CD4-positive, alpha-beta T cell treated with Interleukin-4 for 4 hours (primary cell): ENCODE results near the gene MSI2.

Source experiments
- DNase-seq: peaks from one replicate; pipeline ENCODE4 v3.0.0-alpha.2; 2020

Gene MSI2

DNA sequence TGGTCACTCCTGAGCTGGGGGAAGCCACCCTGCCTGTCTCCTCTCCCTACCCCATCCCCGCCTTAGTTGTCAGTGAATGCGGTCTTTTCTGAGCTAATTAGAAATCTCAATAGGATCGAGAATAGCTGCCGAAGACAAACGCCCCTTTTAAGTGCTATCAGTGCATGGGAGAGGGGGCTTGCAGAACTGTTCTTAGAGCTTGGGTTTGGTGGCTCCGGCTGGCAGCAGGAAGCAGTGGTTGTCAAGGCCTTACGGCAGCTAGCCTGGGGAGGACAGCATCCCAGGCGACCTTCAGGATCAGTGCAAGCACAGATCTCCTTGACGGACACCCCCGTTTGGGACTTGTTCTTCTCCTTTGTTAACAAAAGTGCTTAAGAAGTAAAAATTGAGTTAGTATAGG lies 293.7 kb downstream of the MSI2 start:
- no peak for DNase-seq

DNA sequence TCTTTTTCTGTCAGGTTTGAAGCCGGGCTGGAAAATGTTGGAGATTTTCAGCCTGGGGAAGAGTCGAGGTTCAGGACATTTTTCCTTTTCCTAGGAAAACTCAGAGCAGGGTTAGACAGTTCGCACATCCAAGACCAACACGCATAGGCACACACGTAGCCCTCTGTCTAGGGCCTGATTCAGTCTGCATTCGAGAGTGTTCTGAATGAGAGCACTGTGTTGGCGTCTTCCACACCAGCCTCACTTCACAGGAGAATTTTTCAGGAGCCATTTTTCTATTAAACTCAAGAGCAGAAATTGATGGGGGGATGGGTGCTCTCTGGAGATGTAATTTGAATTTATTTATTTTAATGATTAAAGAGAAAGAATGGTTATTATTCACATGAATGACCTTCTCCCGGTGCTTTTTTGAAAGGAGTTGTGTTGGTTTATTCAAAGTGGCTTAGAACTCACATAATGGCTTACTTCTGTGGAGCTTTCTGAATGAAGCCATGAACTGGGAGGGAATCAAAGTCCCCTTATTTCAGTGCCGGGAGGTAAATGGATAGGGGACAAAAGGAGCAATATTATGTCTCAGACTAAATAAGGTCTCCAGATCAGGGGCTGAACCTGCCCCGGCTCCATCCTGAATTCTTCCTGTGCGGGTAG lies 294.5 kb downstream of the MSI2 start:
- DNase-seq, result no peak

DNA sequence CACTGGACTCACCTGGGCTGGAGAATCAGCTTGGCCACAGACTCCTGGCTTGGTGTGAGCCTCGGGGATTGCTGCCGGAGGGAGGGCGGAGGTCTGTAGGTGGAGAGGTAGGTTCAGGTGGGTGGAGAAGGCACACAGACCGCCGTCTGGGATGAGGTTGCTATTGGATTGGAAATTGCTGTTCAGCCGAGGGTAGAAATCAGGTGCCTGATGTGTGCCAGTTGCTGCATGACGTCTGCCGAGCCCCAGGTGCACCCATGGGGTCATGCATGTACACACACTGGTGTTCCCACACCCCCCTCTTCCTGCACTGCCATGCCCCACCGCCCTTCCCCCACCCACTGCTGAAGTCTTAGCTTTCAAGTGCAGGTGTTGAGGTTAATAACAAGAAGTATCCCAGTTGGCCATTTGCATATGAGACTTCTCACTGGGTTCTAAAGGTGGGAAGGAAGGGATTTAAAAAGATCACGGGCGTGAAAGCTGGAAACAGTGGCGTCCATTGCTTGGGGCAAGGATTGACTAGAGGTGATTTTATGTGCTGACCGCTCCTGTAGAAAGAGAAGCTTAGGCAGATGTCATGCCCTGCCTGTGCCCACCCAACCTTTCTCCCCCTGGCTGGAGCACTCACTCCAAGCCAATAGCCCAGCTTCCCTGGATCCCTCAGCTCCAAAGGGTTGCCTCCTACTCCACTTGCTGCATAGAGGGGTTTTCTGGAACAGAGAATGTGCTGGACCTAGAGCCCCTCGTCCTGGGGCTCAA lies 295.2 kb downstream of the MSI2 start:
- no peak for DNase-seq

DNA sequence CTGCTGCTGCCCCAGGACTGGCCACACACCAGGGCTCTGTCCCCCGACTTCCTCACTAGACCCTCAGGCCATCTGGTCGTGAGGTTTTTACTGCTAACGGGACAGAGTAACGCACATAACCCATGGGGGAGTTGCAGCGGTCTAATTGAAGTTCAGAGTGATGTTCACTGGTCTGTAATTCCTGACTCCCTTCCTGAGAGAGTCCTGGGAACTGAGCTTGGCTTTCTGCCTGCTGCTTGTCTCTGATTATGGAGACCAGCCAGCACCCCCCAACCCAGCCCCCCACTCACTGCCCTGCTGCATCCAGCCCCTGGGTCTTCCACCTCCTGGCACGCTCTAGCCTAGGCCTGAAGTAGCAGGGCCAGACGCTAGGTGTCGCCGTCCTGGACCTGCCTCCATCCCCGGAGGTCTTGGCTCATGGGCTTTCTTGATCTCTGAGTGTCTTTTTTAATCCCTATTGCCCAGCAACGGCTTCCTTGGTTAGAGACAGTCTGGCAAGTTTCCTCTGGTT lies 295.8 kb downstream of the MSI2 start:
- no peak for DNase-seq

DNA sequence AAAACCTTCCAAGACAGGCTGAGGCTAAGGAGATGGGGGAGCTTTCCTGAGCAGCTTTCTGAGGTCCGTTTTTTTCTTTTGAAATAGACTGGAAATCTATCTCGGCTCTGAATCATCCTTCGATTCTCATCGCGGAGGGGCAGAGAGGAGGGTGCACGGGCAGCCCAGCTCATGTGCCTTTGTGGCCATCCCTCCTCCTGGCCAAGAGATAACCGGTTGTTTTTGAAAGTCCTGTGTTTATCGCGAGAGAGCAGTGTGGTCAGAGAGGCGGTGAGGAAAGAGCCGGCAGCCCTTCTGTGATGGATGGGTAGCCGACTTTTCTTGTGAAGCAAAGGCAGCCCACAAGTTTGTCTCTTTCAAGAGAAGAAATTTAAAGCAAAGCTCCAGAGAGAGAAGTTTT lies 297.2 kb downstream of the MSI2 start:
- DNase-seq, result no peak

DNA sequence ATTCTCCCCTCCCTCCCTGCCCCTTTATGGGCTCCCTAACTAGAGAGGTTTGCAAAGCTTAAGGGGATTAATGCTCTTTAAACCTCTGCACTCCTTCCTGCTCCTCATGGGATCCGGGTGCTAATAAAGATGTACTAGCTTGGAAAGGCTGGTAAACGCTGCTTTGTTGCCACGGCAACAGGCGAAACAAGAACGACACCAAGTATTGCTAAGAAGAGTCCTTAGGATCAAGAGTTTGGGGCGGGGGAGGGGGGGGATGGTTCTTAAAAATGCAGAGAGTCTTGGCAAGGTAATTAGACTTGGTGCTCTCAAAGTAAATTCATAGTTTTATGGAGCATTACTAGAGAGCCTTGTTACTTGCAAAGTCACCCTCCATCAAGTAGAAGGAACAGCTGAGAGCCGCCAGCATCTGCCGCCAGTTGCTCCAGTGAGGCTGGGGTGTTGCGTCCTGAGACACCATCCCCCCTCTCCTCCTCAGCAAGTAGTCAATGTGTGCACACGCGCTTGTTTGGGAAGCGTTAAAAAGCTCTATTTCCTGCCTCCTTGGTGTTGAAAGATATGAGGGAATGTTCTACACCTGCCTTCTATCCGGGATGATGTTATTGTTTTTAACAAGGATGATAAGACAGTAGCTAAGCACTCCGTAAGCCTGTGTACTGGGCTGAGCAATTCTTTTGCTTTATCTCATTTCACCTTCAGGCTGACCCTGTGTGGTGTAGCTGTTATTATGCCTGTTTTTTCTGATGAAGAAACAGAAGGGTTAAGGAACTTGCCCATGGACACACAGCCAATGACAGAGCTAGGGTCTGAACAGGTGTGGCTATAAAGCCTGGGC lies 297.9 kb downstream of the MSI2 start:
- no peak for DNase-seq

DNA sequence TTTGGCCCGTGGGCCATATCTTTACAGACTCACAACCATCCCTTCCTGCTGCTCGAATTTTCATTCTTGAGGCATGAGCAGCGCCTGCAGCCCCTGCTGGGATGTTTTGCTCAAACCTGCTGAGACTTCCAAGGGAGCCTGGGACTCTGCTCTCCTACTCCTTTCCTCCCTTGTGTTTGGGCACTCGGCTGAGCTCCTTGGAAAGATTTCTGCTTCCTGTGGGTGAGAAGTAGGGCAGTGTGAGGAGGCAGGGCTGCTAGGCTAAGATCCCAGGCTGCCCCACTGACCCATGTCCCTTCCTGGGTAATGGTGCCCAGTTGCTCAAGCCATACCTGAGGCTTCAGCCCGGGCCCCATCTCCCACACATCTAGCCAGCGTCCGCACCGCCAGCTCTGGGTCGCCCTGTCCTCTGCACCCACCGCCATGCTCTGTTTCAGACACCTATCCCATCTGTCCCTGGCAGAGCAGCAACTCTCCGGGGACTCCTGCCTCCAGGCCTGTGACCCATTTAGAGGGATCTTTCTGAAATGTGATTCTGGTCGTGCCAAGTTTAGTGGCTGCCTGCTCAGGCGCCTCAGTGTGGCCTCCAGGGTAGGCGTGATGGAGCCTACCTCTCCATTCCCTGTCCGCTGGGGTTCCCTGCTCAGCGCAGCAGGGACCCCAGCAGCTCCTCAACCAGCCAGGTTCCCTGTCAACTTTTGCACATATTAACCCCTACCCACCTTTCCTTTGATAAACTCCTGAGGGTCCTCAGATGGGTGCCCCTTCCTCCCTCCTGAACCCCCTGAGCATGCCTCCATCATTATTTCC lies 298.7 kb downstream of the MSI2 start:
- DNase-seq, result no peak

DNA sequence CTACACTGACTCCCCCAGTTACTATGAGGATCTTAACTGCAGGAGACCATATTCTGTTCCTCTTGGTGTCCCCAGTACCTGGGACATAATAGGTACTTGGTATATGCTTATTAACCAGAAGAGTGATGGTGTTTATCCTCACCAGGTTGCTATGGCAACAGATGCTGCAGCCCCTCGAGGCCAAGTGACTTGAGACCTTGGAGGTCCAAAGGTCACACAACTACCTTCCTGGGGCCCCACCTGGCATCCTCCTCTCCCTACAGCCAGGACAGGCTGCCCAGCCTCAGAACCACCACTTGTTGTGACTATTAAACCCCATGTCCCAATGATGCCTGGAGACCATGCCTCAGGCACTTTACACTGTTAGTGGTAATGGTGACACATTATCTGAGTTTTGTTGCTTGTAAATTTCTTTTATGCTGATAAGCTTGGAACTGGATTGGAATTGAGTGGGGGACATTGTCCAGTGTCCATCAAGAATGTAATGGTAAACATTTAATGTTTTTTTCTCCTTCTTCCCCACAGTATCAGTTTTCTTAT lies 299.4 kb downstream of the MSI2 start:
- no peak for DNase-seq

DNA sequence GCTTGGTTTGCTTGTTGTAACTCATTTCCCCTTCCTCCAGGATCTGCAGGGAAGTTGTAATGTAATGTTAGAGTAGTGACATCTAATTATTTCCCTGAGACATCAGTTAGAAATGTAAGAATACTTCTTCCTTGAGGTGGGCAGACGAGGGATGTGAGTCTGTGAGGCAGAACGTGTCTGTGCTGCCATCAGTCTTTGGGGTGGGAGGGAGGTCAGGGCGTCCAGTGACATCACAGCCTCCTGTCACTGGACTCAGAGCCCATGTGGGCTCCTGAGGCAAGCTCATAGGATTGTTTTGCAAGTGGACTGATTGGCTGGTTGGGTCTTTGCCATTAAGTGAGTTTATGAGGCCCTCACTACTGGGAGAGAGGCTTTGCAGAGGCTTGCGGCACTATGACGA lies 300.0 kb downstream of the MSI2 start:
- DNase-seq, result no peak

DNA sequence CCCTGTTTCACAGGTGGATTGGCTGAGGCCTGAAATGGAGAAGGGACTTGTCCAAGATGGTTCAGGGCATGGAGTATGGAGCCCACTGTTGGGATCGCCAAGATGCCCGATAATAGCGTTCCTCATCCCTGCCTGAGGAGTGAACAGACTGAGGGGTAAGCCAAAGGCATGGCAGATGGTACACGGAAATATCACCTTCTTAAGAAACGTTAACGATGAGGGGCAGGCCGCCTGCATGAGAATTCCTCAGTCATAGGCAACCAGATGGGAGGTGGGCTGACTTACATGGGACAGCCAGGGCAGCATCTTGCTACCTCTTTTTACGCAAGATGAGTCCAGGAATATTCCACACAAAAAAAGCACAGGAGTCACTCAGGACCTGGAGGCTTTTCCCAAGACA lies 300.7 kb downstream of the MSI2 start:
- no peak for DNase-seq

DNA sequence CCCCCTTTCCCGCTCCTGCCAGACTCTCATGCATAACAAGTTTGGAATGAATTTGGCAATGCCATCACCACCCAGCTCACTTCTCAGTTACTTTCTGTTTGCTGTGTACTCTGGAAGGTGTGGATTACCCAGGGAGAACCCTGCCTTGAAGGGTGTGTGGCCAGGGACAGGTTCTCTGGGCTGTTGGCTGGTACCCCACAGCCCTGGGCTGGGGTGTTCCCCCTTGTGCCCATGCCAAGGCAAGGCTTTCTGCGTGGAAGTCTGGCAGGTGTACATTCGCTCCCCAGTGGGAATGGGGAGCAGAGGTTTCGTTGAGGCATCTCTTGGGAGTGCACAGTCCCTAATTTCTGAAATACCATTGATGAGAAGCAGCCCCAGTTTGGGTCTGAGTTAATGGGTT lies 301.1 kb downstream of the MSI2 start:
- no peak for DNase-seq

DNA sequence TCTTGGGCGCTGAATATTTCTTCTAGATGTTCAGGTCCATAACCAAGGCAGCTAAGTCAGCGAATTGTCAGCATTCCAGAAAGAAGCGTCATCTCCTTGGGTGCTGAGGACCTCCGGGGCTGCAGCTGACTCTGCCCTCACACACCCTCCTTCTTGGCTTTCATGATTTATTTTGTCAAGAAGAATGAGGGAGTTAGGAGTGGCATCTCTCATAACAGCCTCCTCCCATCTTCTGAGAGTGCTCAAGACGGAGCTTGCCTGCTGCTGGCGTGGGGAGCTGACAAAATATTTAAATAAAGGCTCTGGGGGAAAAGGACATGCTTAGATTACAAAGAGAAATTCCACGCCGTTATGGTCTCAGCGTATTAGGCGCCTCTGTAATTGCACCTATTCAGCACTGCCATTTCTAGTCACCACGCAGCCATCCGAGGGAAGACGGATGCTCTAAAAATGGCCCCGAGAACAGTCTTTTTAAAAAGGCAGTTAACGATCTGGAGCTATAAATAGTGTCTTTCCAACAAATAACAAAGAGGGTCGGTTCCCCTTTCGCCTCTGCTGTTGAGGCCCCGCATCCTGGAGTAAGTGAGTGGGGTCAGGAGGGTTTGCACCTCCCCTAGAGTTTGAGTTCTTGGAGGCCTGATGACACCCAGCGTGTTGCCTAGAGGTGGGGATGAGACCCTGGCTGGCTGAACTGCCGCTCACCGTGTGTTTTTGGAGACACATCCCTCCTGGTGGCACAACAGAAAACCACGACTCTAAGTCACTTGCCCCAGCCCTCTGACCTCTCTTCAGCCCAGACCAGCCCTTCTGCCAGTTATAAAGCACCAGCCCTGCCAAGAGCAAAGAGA lies 301.7 kb downstream of the MSI2 start:
- no peak for DNase-seq

DNA sequence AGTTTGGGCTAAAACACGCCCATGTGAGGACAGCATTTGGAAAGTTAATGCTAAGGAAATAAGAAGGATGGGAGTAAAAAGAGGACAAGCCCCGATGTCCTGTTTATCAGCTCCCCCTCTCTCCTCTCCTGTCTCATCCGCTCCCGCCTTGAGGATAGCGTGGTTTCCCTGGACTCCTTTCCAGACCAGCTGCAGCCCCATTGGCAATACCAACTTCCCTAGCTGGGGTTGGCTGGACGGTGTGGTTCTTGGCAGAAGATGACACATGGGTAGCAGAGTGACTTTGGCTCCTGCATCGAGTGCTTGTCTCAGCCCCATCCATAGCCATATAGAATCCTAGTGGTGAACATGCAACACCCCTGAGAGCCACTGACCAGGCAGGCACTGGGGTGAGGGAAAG lies 302.9 kb downstream of the MSI2 start:
- no peak for DNase-seq

DNA sequence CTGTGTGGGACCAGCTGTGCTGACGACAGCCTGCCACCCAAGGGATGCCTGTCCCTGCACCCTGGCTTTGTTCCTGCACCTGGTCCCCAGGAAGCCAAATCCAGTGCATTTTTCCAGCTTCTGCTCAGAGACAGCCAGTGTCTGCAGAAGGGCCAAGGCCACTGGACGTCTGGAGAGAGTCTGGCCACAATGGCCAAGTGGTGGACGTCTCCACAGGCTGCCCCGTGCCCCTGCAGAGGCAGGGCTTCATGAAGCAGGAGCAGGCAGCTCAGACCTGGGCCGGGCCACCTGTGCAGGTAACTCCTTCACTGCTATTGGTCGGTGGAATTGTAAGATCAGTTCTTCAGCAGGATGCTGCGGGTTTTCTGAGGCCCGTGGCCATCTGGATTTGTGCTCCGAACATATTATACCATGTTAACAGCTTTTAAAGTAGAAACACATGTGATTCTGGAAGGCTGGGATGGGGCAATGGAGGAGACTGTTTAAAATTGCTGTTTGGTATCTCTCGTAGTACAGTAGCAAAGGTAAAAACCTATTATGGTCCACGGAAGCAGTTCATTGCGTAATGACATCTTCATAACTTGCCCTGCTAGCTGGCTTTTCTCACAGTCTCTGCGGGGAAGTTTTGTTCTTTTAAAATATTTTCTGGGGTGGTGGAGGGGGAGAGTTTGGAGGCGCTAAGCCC lies 303.5 kb downstream of the MSI2 start:
- no peak for DNase-seq

DNA sequence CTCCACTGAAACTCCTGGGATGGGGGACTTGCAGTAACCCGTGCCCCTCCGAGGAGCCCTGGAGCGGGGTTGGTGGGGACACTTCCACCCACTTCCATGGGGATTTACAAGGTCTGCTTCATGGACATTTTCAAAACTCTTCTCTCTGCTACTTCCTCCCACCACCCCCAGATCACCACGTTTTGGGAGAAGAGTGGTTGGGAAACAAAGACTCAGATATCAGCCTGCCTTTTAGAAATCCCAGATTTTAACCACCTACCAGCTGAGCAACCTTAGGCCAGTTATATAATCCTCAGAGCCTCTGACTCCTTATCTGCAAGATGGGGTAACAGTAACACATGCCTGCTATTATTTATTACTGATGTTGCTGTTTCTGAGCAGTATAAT lies 304.0 kb downstream of the MSI2 start:
- DNase-seq, result no peak

DNA sequence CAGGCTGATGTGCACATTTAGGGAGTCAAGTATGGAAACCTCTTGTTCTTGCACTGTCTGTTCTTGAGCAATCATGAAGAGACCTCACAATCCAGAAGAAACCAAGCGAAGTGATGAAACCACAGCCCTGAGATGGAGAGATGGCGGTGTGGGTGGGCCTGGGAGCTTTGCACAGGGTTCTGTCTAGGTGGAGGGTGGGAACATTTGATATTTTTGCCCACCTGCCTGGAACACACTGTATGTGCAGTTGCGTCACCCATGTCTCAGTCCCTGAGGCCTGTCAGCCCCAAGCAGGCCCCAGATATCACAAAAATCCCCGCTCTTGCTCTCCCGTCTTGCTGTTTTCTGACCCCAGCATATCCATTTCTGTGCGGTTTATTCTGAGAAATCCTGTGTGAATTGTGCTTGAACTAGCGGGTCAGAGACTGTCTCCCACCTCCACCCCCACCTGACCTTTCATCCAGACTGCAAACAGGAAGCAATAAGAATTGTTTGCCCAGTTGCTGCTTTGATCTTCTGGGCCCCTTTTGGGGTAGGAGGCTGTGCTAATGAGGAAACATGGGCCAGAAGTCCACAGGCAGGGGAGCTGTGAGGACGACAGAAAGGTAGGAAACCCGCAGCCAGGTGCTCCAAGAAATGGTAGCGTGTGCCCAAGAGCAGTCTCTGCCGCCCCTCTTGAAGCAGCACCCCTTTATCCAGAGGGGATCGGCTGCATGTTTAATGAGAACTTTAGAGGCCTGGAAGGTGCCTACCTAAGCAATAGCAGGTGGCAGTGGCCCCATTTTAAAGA lies 304.9 kb downstream of the MSI2 start:
- DNase-seq, result no peak

DNA sequence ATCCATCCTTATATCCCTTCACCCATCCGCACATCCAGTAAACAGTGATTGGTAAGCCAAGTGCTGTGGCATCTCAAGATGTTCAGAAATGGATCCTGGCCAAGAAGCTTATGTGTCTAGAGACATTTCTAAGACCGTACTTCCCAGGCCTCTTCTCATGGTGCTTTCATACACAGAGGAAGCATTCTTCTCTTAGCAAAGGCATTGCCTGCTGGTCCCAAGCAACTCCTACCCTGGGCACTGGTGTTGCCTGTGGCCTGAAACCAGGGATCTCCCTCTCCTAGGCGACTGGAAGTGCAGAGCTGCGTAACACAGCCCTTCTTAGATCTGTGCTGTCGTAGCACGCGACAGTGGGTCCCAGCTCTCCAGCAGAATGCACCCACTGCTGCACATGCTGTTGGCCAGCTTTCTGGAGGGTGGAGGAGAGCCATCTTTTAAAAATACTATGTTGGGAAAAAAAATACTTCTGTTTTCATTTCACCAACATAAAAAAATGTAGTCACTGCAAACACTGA lies 305.9 kb downstream of the MSI2 start:
- no peak for DNase-seq

DNA sequence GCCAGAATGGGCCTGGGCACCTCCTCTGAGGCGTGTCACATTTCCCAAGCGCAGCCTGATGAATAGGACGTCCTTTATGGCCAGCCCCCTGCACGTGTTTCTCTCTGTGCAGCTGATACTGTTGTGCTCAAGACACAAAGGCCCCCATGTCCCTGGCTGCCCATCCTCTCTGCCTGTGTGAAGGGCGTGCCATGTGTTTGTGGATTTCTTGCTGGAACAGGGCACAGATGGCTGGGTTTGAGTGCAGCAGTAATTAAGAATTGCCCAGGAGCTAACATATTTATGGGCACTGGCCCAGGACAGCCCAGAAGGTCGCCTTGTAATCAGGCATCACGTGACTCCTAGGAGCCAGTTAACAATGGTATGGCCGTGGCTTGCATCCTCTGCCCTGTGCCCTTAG lies 307.6 kb downstream of the MSI2 start:
- DNase-seq, result no peak

DNA sequence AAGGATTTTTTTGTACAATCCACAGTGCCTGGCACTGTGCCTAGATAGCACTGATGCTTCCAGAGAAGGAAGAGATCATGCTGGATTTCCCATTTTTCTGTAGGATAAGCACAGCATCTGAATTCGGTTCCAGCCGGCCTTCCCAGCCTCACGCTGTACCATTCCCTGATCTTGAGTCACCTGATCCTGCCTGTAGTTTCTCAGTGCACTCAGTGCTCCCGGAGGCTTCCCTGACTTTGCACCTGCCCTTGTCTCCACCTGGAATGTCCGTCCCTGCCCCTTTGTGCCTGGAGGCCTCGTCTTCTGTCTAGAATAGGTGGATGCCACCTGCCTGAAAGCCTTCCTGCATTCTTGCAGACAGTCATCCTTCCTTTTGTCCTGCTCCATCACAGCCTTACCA lies 308.9 kb downstream of the MSI2 start:
- DNase-seq, result no peak

DNA sequence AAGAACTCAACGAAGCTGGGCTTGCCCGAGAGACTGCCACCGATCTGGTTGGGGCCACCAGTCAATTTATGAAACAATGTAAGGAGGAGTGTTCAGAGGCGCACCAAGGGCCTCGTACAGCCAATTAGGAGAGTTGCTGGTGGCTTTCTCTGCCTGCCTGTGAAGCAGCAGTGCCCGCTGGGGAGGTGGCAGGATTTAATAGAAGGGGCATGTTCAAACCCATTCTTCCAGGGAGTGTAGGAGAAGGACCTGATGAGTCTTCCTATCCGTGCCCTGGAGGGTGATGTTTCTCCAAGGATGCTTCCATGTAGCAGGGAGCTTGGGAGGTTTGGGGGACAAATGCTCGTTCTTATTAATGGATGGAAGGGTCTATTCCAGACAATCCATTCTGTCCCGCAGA lies 310.4 kb downstream of the MSI2 start:
- DNase-seq, result no peak
